Measurements from ENCODE around the gene TRIM24. TPM values are rescaled to one million over a fixed set of nuclear protein-coding genes. Genes with fewer than 3 reads are reported as not detected.
"Not testable (repeated sequence)": the region's sequence is repeated elsewhere in the genome, so short reads cannot be mapped to it uniquely, and the experiment has no call there.

TRIM24 gene
- total RNA-seq, 6 donors from 2014 or later, result 11.5 to 30.6 (median 23.7) TPM

DNA sequence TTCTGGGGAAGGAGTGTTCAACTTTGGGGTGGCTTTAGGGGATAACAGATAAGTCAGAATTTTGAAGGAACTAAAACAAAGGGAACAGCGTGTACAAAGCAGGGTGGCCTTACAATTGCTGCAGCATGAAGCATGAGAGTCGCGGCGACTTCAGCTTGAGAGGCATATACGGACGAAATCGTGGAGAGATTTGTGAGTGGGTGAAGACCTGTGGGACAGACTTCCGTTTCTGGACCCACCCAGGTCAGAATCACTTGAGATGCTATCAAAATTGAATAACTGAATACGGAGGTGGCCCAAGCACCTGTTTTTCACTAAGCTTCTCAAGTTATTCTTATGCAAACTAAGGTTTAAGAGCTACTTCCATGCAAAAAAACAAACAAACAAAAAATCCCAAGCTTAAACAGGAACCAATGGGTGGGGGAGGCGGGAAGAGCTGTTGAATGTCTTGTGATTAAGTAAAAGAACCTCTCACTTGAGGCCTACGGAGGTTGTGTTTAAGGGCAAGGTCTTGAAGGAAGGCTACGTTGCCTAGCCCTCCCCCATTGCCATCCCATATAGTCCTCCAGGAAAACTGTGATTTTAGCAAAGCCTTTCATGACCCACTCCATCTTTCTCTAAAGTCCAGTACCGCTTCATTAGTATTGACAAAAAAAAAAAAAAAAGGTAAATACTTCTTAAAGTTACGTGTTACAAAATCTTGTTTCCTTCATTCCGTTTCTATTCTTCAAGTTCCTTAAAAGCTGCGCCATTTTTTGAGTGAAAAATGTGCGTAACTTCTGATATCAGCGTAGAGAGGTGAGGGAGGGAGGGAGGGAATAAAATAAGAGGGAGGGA is 1.3 kb upstream of the TRIM24 start:
- DNase-seq (no peak), ATAC-seq (ENCODE audit: low FRiP score in 2 of 2) (no peak)
- no peak for TF ChIP-seq CTCF (IDR thresholded peaks at IDR 0.05)
- TF ChIP-seq POLR2AphosphoS5 (IDR thresholded peaks at IDR 0.05), result no peak
- TF ChIP-seq EP300 (IDR thresholded peaks at IDR 0.05), result no peak
- TF ChIP-seq POLR2A (IDR thresholded peaks at IDR 0.05), result no peak
- Histone ChIP-seq H3K27ac (no peak overlapping the region), H3K4me3 (peak overlapping the region in 3 of 4 donors; percentile 66 to 95 (median 68)), H3K4me1 (peaks cover 4 to 12% (median 9%) of the 10 kb centered on the region in 4 donors), H3K27me3 (no peaks in the 10 kb centered on the region), H3K36me3 (no peaks in the 10 kb centered on the region), H3K9me3 (no peaks in the 10 kb centered on the region)
- 80 to 82% methylated on average over 18 of the region's 18 CpGs for WGBS, 2 donors

GRCh38 chr7:138459413-138460175 is 465 bp upstream of the TRIM24 start:
- Histone ChIP-seq H3K27me3 (no peaks in the 10 kb centered on the region), H3K27ac (peak overlapping the region in 2 of 4 donors; percentile 93 to 96), H3K36me3 (no peaks in the 10 kb centered on the region), H3K9me3 (no peaks in the 10 kb centered on the region), H3K4me3 (peak overlapping the region in 3 of 4 donors; percentile 66 to 95 (median 68)), H3K4me1 (peaks cover 4 to 12% (median 9%) of the 10 kb centered on the region in 4 donors)
- peak; percentile 97 to 99 for ATAC-seq (ENCODE audit: low FRiP score in 2 of 2)
- TF ChIP-seq POLR2AphosphoS5 (IDR thresholded peaks at IDR 0.05) (no peak), CTCF (IDR thresholded peaks at IDR 0.05) (peak in 3 of 6 experiments; percentile 40 to 53 (median 42))
- WGBS, 2 donors, result 4 to 6% methylated on average over 10 to 20 of the region's 31 CpGs
- DNase-seq, result peak; percentile 98 to 99

- Histone ChIP-seq H3K9me3 (no peaks in the 10 kb centered on the region), H3K4me1 (peaks cover 4 to 12% (median 10%) of the 10 kb centered on the region in 4 donors), H3K4me3 (peak overlapping the region; percentile 60 to 95 (median 67)), H3K27ac (peak overlapping the region; percentile 93 to 98 (median 96)), H3K36me3 (no peaks in the 10 kb centered on the region), H3K27me3 (no peaks in the 10 kb centered on the region)
- peak; percentile 5 to 42 for ATAC-seq (ENCODE audit: low FRiP score in 2 of 2)
- peak in 1 of 2 donors; percentile 12 for TF ChIP-seq POLR2AphosphoS5 (IDR thresholded peaks at IDR 0.05)
- no peak for TF ChIP-seq EP300 (IDR thresholded peaks at IDR 0.05)
- TF ChIP-seq CTCF (IDR thresholded peaks at IDR 0.05), result peak in 3 of 6 experiments; percentile 14 to 37 (median 23)
- DNase-seq, result peak; percentile 69 to 94
- WGBS, 2 donors, result 0 to 3% methylated on average over 13 to 32 of the region's 84 CpGs
Measured at GRCh38 chr7:138460649-138461607, 869 bp downstream of the TRIM24 start.

- H3K9me3 ChIP-seq; DNase-seq; H3K4me3 ChIP-seq; H3K36me3 ChIP-seq; ATAC-seq (ENCODE audit: low FRiP score in 2 of 2); H3K27me3 ChIP-seq; H3K27ac ChIP-seq: not testable (repeated sequence)
- 93 to 95% methylated on average over 6 of the region's 6 CpGs for WGBS, 2 donors
- H3K4me1 ChIP-seq, result peaks cover 4 to 12% (median 10%) of the 10 kb centered on the region in 4 donors
Measured at GRCh38 chr7:138463291-138463618, 3.2 kb downstream of the TRIM24 start.
